ENCODE data around the gene BCAS1. TPM values are rescaled to one million over a fixed set of nuclear protein-coding genes. Genes with fewer than 3 reads are reported as not detected.
A peak's percentile ranks its signal among the peaks of the same experiment; 100 is the strongest.
"Not testable (repeated sequence)": the region's sequence is repeated elsewhere in the genome, so short reads cannot be mapped to it uniquely, and the experiment has no call there.

The BCAS1 gene
- total RNA-seq, 2 experiments from 2014 or later = 0.07 to 0.17 TPM

- intact Hi-C loops (cut with micrococcal nuclease) = no loop called here
- CTCF ChIA-PET = no interaction called here
- no peak overlapping the region for H3K4me3 Mint-ChIP-seq
- H3K27ac Mint-ChIP-seq = no peak overlapping the region
- H3K27me3 Mint-ChIP-seq = peaks cover 14% of the 10 kb centered on the region
- no peak for DNase-seq
- H3K4me1 Mint-ChIP-seq (ENCODE audit: low read depth) = peaks cover 4% of the 10 kb centered on the region
- POLR2A ChIA-PET = no interaction called here
- H3K9me3 Mint-ChIP-seq = no peaks in the 10 kb centered on the region
- H3K36me3 Mint-ChIP-seq = no peaks in the 10 kb centered on the region
Measured at GRCh38 chr20:53985150-53985518, 85.3 kb downstream of the BCAS1 start.

GRCh38 chr20:53984356-53985149 is 85.8 kb downstream of the BCAS1 start:
- H3K4me3 Mint-ChIP-seq = no peak overlapping the region
- no peaks in the 10 kb centered on the region for H3K9me3 Mint-ChIP-seq
- no peaks in the 10 kb centered on the region for H3K36me3 Mint-ChIP-seq
- H3K27ac Mint-ChIP-seq = no peak overlapping the region
- intact Hi-C loops (cut with micrococcal nuclease) = no loop called here
- H3K4me1 Mint-ChIP-seq (ENCODE audit: low read depth) = peaks cover 4% of the 10 kb centered on the region
- H3K27me3 Mint-ChIP-seq = peaks cover 14% of the 10 kb centered on the region
- CTCF ChIA-PET = no interaction called here
- POLR2A ChIA-PET = no interaction called here
- no peak for DNase-seq

- Mint-ChIP-seq H3K9me3 (no peaks in the 10 kb centered on the region), H3K27me3 (peaks cover 13% of the 10 kb centered on the region), H3K4me1 (ENCODE audit: low read depth) (peaks cover 4% of the 10 kb centered on the region), H3K36me3 (no peaks in the 10 kb centered on the region), H3K4me3 (no peak overlapping the region), H3K27ac (no peak overlapping the region)
- intact Hi-C loops (cut with micrococcal nuclease) = no loop called here
- CTCF ChIA-PET = interaction anchor here (0.6 kb wide), 2 partner anchors 79 to 121 kb away, joined by 3 read pairs; no protein-coding TSS in a partner anchor
- POLR2A ChIA-PET = no interaction called here
- DNase-seq = no peak
Measured at GRCh38 chr20:53983401-53983800, 87.0 kb downstream of the BCAS1 start.

GRCh38 chr20:53982624-53983023 is 87.8 kb downstream of the BCAS1 start:
- intact Hi-C loops (cut with micrococcal nuclease) = loop anchor here (1.0 kb wide), 1 partner anchor 33 kb away; no protein-coding TSS in a partner anchor
- CTCF ChIA-PET = interaction anchor here (0.6 kb wide), 2 partner anchors 80 to 403 kb away, joined by 3 read pairs; no protein-coding TSS in a partner anchor
- Mint-ChIP-seq H3K27me3 (peaks cover 10% of the 10 kb centered on the region), H3K9me3 (no peaks in the 10 kb centered on the region), H3K4me1 (ENCODE audit: low read depth) (peaks cover 4% of the 10 kb centered on the region), H3K27ac (no peak overlapping the region), H3K4me3 (no peak overlapping the region), H3K36me3 (no peaks in the 10 kb centered on the region)
- DNase-seq = no peak
- POLR2A ChIA-PET = interaction anchor here (0.6 kb wide), 1 partner anchor 203 kb away, joined by 4 read pairs; no protein-coding TSS in a partner anchor

GRCh38 chr20:53981752-53982437 is 88.5 kb downstream of the BCAS1 start:
- POLR2A ChIA-PET = no interaction called here
- H3K4me1 Mint-ChIP-seq (ENCODE audit: low read depth) = peaks cover 4% of the 10 kb centered on the region
- H3K9me3 Mint-ChIP-seq = peaks cover 6% of the 10 kb centered on the region
- peak; percentile 48 for DNase-seq
- no peaks in the 10 kb centered on the region for H3K36me3 Mint-ChIP-seq
- CTCF ChIA-PET = interaction anchor here (0.6 kb wide), 1 partner anchor 402 kb away, joined by 3 read pairs; no protein-coding TSS in a partner anchor
- intact Hi-C loops (cut with micrococcal nuclease) = loop anchor here (1.0 kb wide), 1 partner anchor 33 kb away; no protein-coding TSS in a partner anchor
- no peak overlapping the region for H3K4me3 Mint-ChIP-seq
- no peak overlapping the region for H3K27ac Mint-ChIP-seq
- peaks cover 10% of the 10 kb centered on the region for H3K27me3 Mint-ChIP-seq

GRCh38 chr20:53981130-53981529 is 89.3 kb downstream of the BCAS1 start:
- Mint-ChIP-seq H3K27me3 (peaks cover 10% of the 10 kb centered on the region), H3K27ac (no peak overlapping the region), H3K4me1 (ENCODE audit: low read depth) (peaks cover 4% of the 10 kb centered on the region), H3K4me3 (no peak overlapping the region), H3K36me3 (no peaks in the 10 kb centered on the region), H3K9me3 (peaks cover 10% of the 10 kb centered on the region)
- intact Hi-C loops (cut with micrococcal nuclease) = no loop called here
- DNase-seq = no peak
- ChIA-PET POLR2A (no interaction called here), CTCF (no interaction called here)

GRCh38 chr20:53980031-53980465 is 90.3 kb downstream of the BCAS1 start:
- no peak for DNase-seq

GRCh38 chr20:53978497-53978896 is 91.9 kb downstream of the BCAS1 start:
- CTCF ChIA-PET = no interaction called here

More at GRCh38 chr20:53980031-53980465, 90.3 kb downstream of the BCAS1 start:
- H3K9me3 Mint-ChIP-seq = peaks cover 10% of the 10 kb centered on the region
- H3K36me3 Mint-ChIP-seq = no peaks in the 10 kb centered on the region
- ChIA-PET POLR2A (no interaction called here), CTCF (no interaction called here)
- H3K27me3 Mint-ChIP-seq = peaks cover 9% of the 10 kb centered on the region
- intact Hi-C loops (cut with micrococcal nuclease) = no loop called here
- H3K4me1 Mint-ChIP-seq (ENCODE audit: low read depth) = peaks cover 4% of the 10 kb centered on the region
- no peak overlapping the region for H3K27ac Mint-ChIP-seq
- no peak overlapping the region for H3K4me3 Mint-ChIP-seq

GRCh38 chr20:53977391-53977790 is 93.0 kb downstream of the BCAS1 start:
- no peaks in the 10 kb centered on the region for H3K4me1 Mint-ChIP-seq (ENCODE audit: low read depth)
- ChIA-PET POLR2A (no interaction called here), CTCF (no interaction called here)
- no peak overlapping the region for H3K27ac Mint-ChIP-seq
- peaks cover 13% of the 10 kb centered on the region for H3K9me3 Mint-ChIP-seq
- H3K4me3 Mint-ChIP-seq = no peak overlapping the region
- peaks cover 2% of the 10 kb centered on the region for H3K27me3 Mint-ChIP-seq
- intact Hi-C loops (cut with micrococcal nuclease) = no loop called here
- DNase-seq = no peak
- H3K36me3 Mint-ChIP-seq = no peaks in the 10 kb centered on the region

More at GRCh38 chr20:53978497-53978896, 91.9 kb downstream of the BCAS1 start:
- peaks cover 3% of the 10 kb centered on the region for H3K27me3 Mint-ChIP-seq
- POLR2A ChIA-PET = no interaction called here
- peaks cover 12% of the 10 kb centered on the region for H3K9me3 Mint-ChIP-seq
- H3K4me1 Mint-ChIP-seq (ENCODE audit: low read depth) = no peaks in the 10 kb centered on the region
- no peak for DNase-seq
- H3K27ac Mint-ChIP-seq = no peak overlapping the region
- no peaks in the 10 kb centered on the region for H3K36me3 Mint-ChIP-seq
- intact Hi-C loops (cut with micrococcal nuclease) = no loop called here
- no peak overlapping the region for H3K4me3 Mint-ChIP-seq

GRCh38 chr20:53975761-53976160 is 94.6 kb downstream of the BCAS1 start:
- no peak for DNase-seq
- Mint-ChIP-seq H3K9me3 (peaks cover 13% of the 10 kb centered on the region), H3K4me1 (ENCODE audit: low read depth) (no peaks in the 10 kb centered on the region), H3K4me3 (no peak overlapping the region), H3K27me3 (no peaks in the 10 kb centered on the region), H3K36me3 (no peaks in the 10 kb centered on the region), H3K27ac (no peak overlapping the region)
- CTCF ChIA-PET = no interaction called here
- POLR2A ChIA-PET = no interaction called here
- intact Hi-C loops (cut with micrococcal nuclease) = no loop called here

- no peak overlapping the region for H3K27ac Mint-ChIP-seq
- intact Hi-C loops (cut with micrococcal nuclease) = no loop called here
- no peak overlapping the region for H3K4me3 Mint-ChIP-seq
- H3K9me3 Mint-ChIP-seq = peaks cover 13% of the 10 kb centered on the region
- H3K4me1 Mint-ChIP-seq (ENCODE audit: low read depth) = no peaks in the 10 kb centered on the region
- H3K27me3 Mint-ChIP-seq = no peaks in the 10 kb centered on the region
- ChIA-PET CTCF (no interaction called here), POLR2A (no interaction called here)
- DNase-seq = no peak
- H3K36me3 Mint-ChIP-seq = no peaks in the 10 kb centered on the region
Measured at GRCh38 chr20:53974785-53975555, 95.4 kb downstream of the BCAS1 start.

- H3K27ac Mint-ChIP-seq; POLR2A ChIA-PET; H3K36me3 Mint-ChIP-seq; H3K4me3 Mint-ChIP-seq; intact Hi-C loops (cut with micrococcal nuclease); H3K27me3 Mint-ChIP-seq; DNase-seq; H3K4me1 Mint-ChIP-seq (ENCODE audit: low read depth): not testable (repeated sequence)
- CTCF ChIA-PET = interaction anchor here (0.6 kb wide), 1 partner anchor 34 kb away, joined by 5 read pairs; no protein-coding TSS in a partner anchor
- H3K9me3 Mint-ChIP-seq = peaks cover 13% of the 10 kb centered on the region
Measured at GRCh38 chr20:53973882-53974281, 96.5 kb downstream of the BCAS1 start.
